CD4-positive, alpha-beta T cell treated with Interleukin-15 for 1 hour (primary cell): ENCODE results near the gene CASTOR1.

ENCODE experiments used
- DNase-seq: peaks from one replicate; pipeline ENCODE4 v3.0.0-alpha.2; 2020

Gene CASTOR1

GRCh38 chr22:30284172-30284571 is 5.1 kb downstream of the CASTOR1 start:
- no peak for DNase-seq

- no peak for DNase-seq
Measured at GRCh38 chr22:30283342-30283741, 6.0 kb downstream of the CASTOR1 start.

GRCh38 chr22:30282616-30283046 is 6.7 kb downstream of the CASTOR1 start:
- no peak for DNase-seq

DNA sequence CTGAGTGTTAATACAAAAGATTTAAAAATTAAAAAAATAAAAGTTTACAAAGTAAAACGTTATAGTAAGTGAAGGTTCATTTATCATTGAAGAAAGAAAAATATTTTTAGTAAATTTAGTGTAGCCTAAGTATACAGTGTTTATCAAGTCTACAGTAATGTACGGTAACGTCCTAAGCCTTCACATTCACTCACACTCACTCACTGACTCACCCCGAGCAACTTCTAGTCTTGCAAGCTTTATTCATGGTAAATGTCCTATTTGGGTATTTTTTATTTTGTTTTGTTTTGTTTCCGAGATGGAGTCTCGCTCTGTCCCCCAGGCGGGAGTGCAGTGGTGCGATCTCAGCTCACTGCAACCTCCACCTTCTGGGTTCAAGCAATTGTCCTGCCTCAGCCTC is 8.8 kb downstream of the CASTOR1 start:
- no peak for DNase-seq

GRCh38 chr22:30279932-30280331 is 9.4 kb downstream of the CASTOR1 start:
- no peak for DNase-seq

DNA sequence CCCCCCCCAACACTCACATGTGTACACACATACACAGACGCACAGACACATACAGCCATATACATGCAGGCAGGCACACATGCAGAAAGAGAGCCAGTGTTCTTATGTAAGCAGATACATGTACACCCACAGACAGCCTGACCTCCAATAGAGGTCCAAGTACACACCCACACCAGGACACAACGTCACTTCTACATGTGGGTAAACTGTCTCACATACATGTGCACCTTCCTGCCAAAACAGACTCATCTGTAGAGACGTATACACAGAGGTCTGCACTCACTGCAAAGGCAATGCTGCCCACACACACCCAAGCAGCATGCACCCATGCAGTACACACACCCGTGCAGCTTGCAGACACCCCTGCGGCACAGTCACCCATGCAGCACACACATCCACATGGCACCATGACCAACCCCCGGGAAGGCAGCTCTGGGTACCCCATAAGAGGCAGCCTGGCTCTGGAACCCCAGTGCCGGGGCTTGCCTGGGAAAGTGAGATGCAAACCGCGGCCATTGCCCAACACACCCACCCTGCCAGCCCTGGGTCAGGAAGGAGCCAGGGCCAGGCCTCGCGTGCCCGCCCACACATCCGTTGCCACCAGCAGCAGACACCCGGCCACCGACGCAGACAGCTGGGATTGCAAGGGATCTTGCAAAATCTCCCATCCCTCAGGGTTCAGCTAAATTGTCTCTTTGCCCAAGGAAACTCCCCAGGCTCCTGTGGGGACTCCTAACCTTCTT is 10.1 kb downstream of the CASTOR1 start:
- peak; percentile 57 for DNase-seq

GRCh38 chr22:30277547-30278344 is 11.6 kb downstream of the CASTOR1 start:
- peak; percentile 50 for DNase-seq

- no peak for DNase-seq
Measured at GRCh38 chr22:30276039-30276438, 13.3 kb downstream of the CASTOR1 start.

DNA sequence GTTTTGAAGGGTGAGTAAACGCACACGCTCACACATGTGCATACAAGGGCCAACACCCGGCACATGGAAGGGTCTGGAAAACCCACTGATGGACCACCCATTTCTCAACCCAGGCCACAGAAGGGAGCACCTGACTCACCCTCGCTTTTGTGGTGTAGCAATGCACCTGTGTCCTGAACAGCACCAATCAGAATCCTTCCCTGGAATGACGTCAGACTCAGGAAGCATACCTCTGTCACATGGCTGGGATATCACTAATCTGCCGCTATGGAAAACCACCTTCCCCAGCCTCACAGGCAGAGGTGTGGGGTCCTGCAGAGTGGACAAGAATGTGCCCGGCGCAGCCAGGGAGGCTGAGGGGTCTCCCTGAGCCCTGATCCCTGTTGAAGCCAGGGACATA is 13.7 kb downstream of the CASTOR1 start:
- DNase-seq: no peak

GRCh38 chr22:30274437-30274812 is 14.9 kb downstream of the CASTOR1 start:
- DNase-seq: no peak

- no peak for DNase-seq
Measured at GRCh38 chr22:30273711-30274436, 15.4 kb downstream of the CASTOR1 start.

DNA sequence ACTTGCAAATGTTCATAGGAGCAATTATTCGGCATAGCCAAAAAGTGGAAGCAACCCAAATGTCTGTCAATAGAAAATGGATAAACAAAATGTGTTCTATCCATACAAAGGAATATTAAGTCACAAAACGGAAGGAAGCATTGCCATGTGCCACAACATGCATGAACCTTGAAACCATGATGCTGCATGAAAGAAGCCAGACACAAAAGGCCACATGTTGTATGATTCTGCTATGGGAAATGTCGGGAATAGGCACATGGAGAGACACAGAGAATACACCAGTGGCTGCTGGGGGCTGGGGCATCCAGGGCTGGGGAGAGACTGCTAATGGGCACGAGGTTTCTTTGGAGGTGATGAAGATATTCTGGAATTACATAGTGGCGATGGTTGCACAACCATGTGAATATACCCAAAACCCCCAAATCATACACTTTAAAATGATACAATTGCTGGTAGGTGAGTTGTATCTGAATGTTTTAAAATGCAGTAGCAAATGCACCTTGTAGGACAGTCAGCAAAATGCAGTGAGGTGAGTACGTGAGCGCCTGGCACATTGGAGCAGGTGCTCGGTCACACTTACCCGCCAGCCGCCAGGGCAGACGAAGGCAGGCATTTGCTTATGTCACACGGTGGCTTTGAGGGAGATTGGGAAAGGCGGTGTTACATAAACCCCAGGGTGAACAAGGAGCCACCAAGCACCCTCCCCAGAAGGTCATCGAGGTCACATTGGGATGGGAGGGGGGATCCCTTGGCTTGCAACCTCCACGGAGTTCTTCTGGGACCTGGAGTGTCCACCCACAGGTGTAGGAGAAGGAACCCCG is 16.3 kb downstream of the CASTOR1 start:
- peak; percentile 53 for DNase-seq

GRCh38 chr22:30270832-30271231 is 18.5 kb downstream of the CASTOR1 start:
- peak; percentile 89 for DNase-seq

- DNase-seq: no peak
Measured at GRCh38 chr22:30268331-30268730, 21.0 kb downstream of the CASTOR1 start.

DNA sequence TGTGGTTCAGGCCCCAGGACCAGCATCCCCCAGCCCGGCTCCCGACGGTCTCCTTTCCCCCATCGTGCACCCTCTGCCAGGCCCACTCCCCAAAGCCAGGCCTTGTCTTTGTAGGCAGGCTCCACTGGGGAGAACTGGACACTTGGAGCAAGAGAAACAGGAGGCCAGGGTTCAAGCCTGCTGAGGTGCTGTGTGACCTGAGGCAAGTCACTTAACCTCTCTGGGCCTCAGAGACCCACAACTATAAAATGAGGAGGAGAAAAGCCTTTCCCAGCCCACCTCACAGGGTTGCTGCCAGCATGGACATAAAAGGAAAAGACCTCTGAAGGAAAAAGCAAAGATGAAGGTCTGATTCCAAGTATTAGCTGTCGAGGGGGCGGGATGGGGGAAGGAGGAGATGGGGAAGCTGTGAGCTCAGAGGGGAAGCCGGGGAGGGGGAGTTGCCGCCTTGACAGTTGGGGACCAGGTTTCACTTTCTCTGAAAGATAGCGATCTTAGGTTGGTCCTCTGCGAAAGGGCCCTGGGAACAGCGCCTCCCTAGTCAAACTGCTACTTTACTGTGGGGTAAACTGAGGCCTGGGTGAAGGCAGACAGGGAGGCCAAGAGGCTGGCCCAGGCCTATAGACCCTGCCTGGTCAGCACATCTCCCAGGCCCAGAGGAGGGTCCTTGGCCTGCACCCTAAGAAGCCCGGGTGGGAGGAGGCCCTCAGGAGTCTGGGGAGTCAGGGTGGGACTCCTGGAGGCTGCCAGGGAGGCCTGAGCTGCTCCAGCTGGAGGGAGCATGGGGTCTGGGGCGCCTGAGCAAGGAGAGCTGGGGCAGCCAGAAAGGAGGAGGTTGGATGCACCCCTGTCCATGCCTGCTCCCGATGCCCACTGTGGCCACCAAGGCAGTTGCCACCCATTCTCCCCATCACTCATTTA is 21.7 kb downstream of the CASTOR1 start:
- peak; percentile 62 for DNase-seq

- peak; percentile 86 for DNase-seq
Measured at GRCh38 chr22:30266445-30267381, 22.6 kb downstream of the CASTOR1 start, which contains the start of gene OSM. Gene OSM, minus strand, starts transcription at chr22:30266851. Its CDS starts 52 bp downstream, at chr22:30266799.

DNA sequence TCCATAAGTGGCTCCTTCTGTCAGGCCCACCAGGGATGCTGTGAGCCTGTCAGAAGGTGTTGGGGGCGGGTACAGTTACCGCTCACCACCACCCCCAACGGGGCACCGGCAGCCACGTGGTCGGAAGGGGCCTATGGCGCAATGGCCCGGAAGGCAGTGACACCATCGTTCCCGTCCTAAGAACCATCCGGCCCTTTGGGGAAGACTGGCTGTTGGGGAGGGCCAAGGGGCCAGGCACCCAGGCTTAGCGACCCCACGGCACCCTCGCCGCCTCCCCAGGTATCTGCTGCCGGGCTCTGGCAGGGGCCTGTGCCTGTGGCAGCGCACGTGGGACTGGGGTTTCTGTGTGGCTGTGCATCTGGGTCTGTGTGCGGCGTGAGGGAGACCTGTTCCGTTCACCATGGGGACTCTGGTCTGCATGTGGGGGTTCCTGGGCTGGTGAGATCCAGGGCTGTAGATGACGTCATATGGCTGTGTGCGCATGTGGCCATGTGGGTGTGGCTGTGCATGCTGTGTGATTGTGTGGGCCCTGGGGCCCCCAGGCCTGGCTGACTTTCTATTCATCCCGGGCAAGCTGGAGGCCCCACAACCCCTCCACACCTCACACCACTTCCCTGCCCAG is 23.4 kb downstream of the CASTOR1 start:
- DNase-seq: peak; percentile 92

DNA sequence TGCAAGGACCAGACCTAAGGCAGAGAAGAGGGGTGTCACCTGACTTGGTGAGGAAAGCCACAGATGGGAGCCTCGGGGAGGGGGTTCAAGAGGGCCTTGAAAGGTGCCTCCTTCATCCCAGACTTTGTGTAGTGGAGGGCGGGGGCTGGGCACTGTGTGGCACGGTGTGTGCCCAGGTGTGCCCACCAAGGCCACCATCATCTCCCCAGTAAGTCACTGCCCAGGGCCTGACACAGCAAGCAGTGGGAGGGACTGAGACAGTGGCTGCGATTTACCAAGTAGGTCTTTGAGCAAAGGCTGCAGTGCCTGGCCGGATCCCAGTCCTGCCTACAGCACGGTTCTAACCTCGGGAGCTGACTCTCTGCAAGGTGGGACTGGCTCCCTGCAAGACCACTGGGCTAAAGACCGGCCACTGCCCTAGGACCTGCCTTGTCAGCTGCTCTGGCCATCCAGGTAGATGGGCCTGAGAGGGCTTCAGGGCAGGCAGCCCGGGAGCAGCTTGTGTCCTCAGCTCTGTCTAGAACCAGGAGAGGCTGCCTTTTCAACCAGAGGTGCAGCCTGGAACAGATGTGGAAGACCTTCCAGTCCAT is 24.1 kb downstream of the CASTOR1 start:
- DNase-seq: no peak

GRCh38 chr22:30263883-30264282 is 25.4 kb downstream of the CASTOR1 start:
- no peak for DNase-seq
